Skeletal muscle tissue (tissue), 4 donors: ENCODE data around the gene PEX10. TPM values are rescaled to one million over a fixed set of nuclear protein-coding genes. Genes with fewer than 3 reads are reported as not detected.

ENCODE experiments used
- H3K27ac ChIP-seq: one replicate; pipeline ENCODE4 v1.7.0; 2013; ENCODE audit warnings: mild to moderate bottlenecking, low read depth, low read length, inconsistent platforms
- H3K27me3 ChIP-seq, 3 donors: one replicate each; pipeline ENCODE4 v1.7.0; 2013; ENCODE audit warnings: low read length in 3 of 3; ENCODE audit not compliant: control insufficient read depth in 3 of 3, insufficient read depth in 3 of 3
- H3K36me3 ChIP-seq, 3 donors: one replicate each; pipeline ENCODE4 v1.7.0; 2013; ENCODE audit warnings: low read length in 3 of 3; ENCODE audit not compliant: control insufficient read depth in 3 of 3, insufficient read depth in 3 of 3
- H3K4me1 ChIP-seq, 3 donors: one replicate each; pipeline ENCODE4 v1.7.0; 2013; ENCODE audit warnings: low read length in 3 of 3, mild to moderate bottlenecking in 3 of 3; ENCODE audit not compliant: control insufficient read depth in 3 of 3, insufficient read depth in 3 of 3
- H3K4me3 ChIP-seq, 3 donors: one replicate each; pipeline ENCODE4 v1.7.0; 2013; ENCODE audit warnings: low read length in 3 of 3
- H3K9ac ChIP-seq, 3 donors: one replicate each; pipeline ENCODE4 v1.7.0; 2013; ENCODE audit warnings: low read length in 3 of 3, mild to moderate bottlenecking in 3 of 3, moderate library complexity in 2 of 3, low read depth in 1 of 3
- H3K9me3 ChIP-seq, 3 donors: one replicate each; pipeline ENCODE4 v1.7.0; 2013; ENCODE audit warnings: low read length in 3 of 3; ENCODE audit not compliant: control insufficient read depth in 3 of 3
- total RNA-seq: library from RNA; depleted of rRNA; stranded (reverse); fragments of >200 nt; gene quantifications from one replicate; pipeline ENCODE4 v1.2.3, GENCODE V29; 2014
- donor health status: Osteomylitis.

The PEX10 gene
- total RNA-seq, 1 donor from 2014 or later = 27.1 TPM

- peaks cover 23 to 34% (median 24%) of the 10 kb centered on the region in 3 donors for H3K4me1 ChIP-seq
- H3K9ac ChIP-seq = no peak overlapping the region
- H3K27me3 ChIP-seq = peaks cover 45 to 54% (median 47%) of the 10 kb centered on the region in 3 donors
- no peaks in the 10 kb centered on the region for H3K36me3 ChIP-seq
- no peak overlapping the region for H3K4me3 ChIP-seq
- H3K27ac ChIP-seq = no peak overlapping the region
- no peaks in the 10 kb centered on the region for H3K9me3 ChIP-seq
Observed at GRCh38 chr1:2415801-2416208, 3.4 kb upstream of the PEX10 start.

- H3K27ac ChIP-seq = no peak overlapping the region
- peaks cover 42 to 51% (median 46%) of the 10 kb centered on the region in 3 donors for H3K27me3 ChIP-seq
- H3K4me3 ChIP-seq = no peak overlapping the region
- no peak overlapping the region for H3K9ac ChIP-seq
- peaks cover 0 to under 1% (median 0%) of the 10 kb centered on the region in 3 donors for H3K36me3 ChIP-seq
- no peaks in the 10 kb centered on the region for H3K9me3 ChIP-seq
- peaks cover 23 to 38% (median 24%) of the 10 kb centered on the region in 3 donors for H3K4me1 ChIP-seq
Observed at GRCh38 chr1:2415337-2415736, 3.0 kb upstream of the PEX10 start.

- peaks cover 6 to 7% (median 6%) of the 10 kb centered on the region in 3 donors for H3K36me3 ChIP-seq
- H3K9me3 ChIP-seq = no peaks in the 10 kb centered on the region
- H3K4me3 ChIP-seq = peak overlapping the region; percentile 27 to 38 (median 35)
- H3K4me1 ChIP-seq = peaks cover 23 to 41% (median 24%) of the 10 kb centered on the region in 3 donors
- H3K9ac ChIP-seq = peak overlapping the region; percentile 23 to 93 (median 33)
- H3K27me3 ChIP-seq = peaks cover 36 to 44% (median 39%) of the 10 kb centered on the region in 3 donors
- H3K27ac ChIP-seq = no peak overlapping the region
Observed at GRCh38 chr1:2414297-2414958, 2.1 kb upstream of the PEX10 start.

GRCh38 chr1:2413495-2414296 lies 1.3 kb upstream of the PEX10 start:
- Histone ChIP-seq H3K27me3 (peaks cover 28 to 37% (median 32%) of the 10 kb centered on the region in 3 donors), H3K4me1 (peaks cover 23 to 41% (median 24%) of the 10 kb centered on the region in 3 donors), H3K9ac (peak overlapping the region; percentile 77 to 93 (median 77)), H3K36me3 (peaks cover 10 to 14% (median 11%) of the 10 kb centered on the region in 3 donors), H3K4me3 (peak overlapping the region; percentile 7 to 88 (median 85)), H3K27ac (no peak overlapping the region), H3K9me3 (no peaks in the 10 kb centered on the region)

GRCh38 chr1:2412773-2413494 lies 570 bp upstream of the PEX10 start:
- H3K4me1 ChIP-seq = peaks cover 23 to 41% (median 24%) of the 10 kb centered on the region in 3 donors
- H3K9me3 ChIP-seq = no peaks in the 10 kb centered on the region
- peak overlapping the region; percentile 62 for H3K27ac ChIP-seq
- peaks cover 15 to 21% (median 17%) of the 10 kb centered on the region in 3 donors for H3K36me3 ChIP-seq
- H3K27me3 ChIP-seq = peaks cover 21 to 29% (median 24%) of the 10 kb centered on the region in 3 donors
- H3K4me3 ChIP-seq = peak overlapping the region; percentile 68 to 88 (median 85)
- peak overlapping the region; percentile 77 to 93 (median 77) for H3K9ac ChIP-seq

- peak overlapping the region; percentile 64 for H3K27ac ChIP-seq
- peaks cover 21 to 29% (median 25%) of the 10 kb centered on the region in 3 donors for H3K36me3 ChIP-seq
- H3K27me3 ChIP-seq = peaks cover 10 to 19% (median 14%) of the 10 kb centered on the region in 3 donors
- H3K9ac ChIP-seq = peak overlapping the region; percentile 85 to 93 (median 86)
- H3K4me1 ChIP-seq = peaks cover 23 to 41% (median 24%) of the 10 kb centered on the region in 3 donors
- H3K4me3 ChIP-seq = peak overlapping the region; percentile 73 to 88 (median 88)
- H3K9me3 ChIP-seq = no peaks in the 10 kb centered on the region
Observed at GRCh38 chr1:2411801-2412394, 466 bp downstream of the PEX10 start.

- Histone ChIP-seq H3K36me3 (peaks cover 36 to 50% (median 44%) of the 10 kb centered on the region in 3 donors), H3K9me3 (no peaks in the 10 kb centered on the region), H3K27me3 (no peaks in the 10 kb centered on the region), H3K9ac (no peak overlapping the region), H3K4me3 (no peak overlapping the region), H3K4me1 (peaks cover 23 to 41% (median 24%) of the 10 kb centered on the region in 3 donors), H3K27ac (no peak overlapping the region)
Observed at GRCh38 chr1:2409745-2410144, 2.6 kb downstream of the PEX10 start.

GRCh38 chr1:2408859-2409276 lies 3.5 kb downstream of the PEX10 start:
- no peak overlapping the region for H3K27ac ChIP-seq
- peaks cover 45 to 59% (median 53%) of the 10 kb centered on the region in 3 donors for H3K36me3 ChIP-seq
- H3K4me3 ChIP-seq = no peak overlapping the region
- H3K9ac ChIP-seq = no peak overlapping the region
- peaks cover 16 to 35% (median 16%) of the 10 kb centered on the region in 3 donors for H3K4me1 ChIP-seq
- no peaks in the 10 kb centered on the region for H3K9me3 ChIP-seq
- no peaks in the 10 kb centered on the region for H3K27me3 ChIP-seq

GRCh38 chr1:2408456-2408855 lies 3.9 kb downstream of the PEX10 start:
- Histone ChIP-seq H3K4me3 (no peak overlapping the region), H3K27ac (no peak overlapping the region), H3K9me3 (no peaks in the 10 kb centered on the region), H3K27me3 (no peaks in the 10 kb centered on the region), H3K9ac (no peak overlapping the region), H3K36me3 (peaks cover 48 to 63% (median 55%) of the 10 kb centered on the region in 3 donors), H3K4me1 (peaks cover 12 to 30% (median 12%) of the 10 kb centered on the region in 3 donors)
